ENCODE data around the gene B4GALNT3. TPM values are rescaled to one million over a fixed set of nuclear protein-coding genes. Genes with fewer than 3 reads are reported as not detected.

The B4GALNT3 gene
- total RNA-seq, 4 donors from 2014 or later: 9.1 to 30.3 (median 12.5) TPM

GRCh38 chr12:534216-534615, 74.5 kb downstream of the B4GALNT3 start:
- no peak for DNase-seq
- H3K4me3 ChIP-seq: no peak overlapping the region
- no peaks in the 10 kb centered on the region for H3K36me3 ChIP-seq
- peaks cover 0 to 12% (median 3%) of the 10 kb centered on the region in 4 donors for H3K4me1 ChIP-seq
- H3K27ac ChIP-seq: no peak overlapping the region
- no peaks in the 10 kb centered on the region for H3K27me3 ChIP-seq
- no peak for TF ChIP-seq POLR2A (IDR thresholded peaks at IDR 0.05)
- TF ChIP-seq CTCF (IDR thresholded peaks at IDR 0.05): no peak
- H3K9me3 ChIP-seq: no peaks in the 10 kb centered on the region

- DNase-seq: no peak
- TF ChIP-seq CTCF (IDR thresholded peaks at IDR 0.05): no peak
- TF ChIP-seq POLR2A (IDR thresholded peaks at IDR 0.05): no peak
- Histone ChIP-seq H3K4me3 (no peak overlapping the region), H3K4me1 (peaks cover 0 to 22% (median 3%) of the 10 kb centered on the region in 4 donors), H3K27ac (no peak overlapping the region), H3K36me3 (no peaks in the 10 kb centered on the region), H3K27me3 (no peaks in the 10 kb centered on the region), H3K9me3 (no peaks in the 10 kb centered on the region)
Observed at GRCh38 chr12:535396-535795, 75.7 kb downstream of the B4GALNT3 start.

GRCh38 chr12:536751-537245, 77.1 kb downstream of the B4GALNT3 start:
- Histone ChIP-seq H3K27ac (no peak overlapping the region), H3K27me3 (no peaks in the 10 kb centered on the region), H3K4me3 (no peak overlapping the region), H3K4me1 (peaks cover 0 to 22% (median 3%) of the 10 kb centered on the region in 4 donors), H3K9me3 (no peaks in the 10 kb centered on the region), H3K36me3 (no peaks in the 10 kb centered on the region)
- TF ChIP-seq CTCF (IDR thresholded peaks at IDR 0.05) (no peak), POLR2A (IDR thresholded peaks at IDR 0.05) (no peak)
- DNase-seq: no peak

- H3K27ac ChIP-seq: peak overlapping the region in 3 of 4 donors; percentile 26 to 78 (median 66)
- no peaks in the 10 kb centered on the region for H3K36me3 ChIP-seq
- DNase-seq: peak in 1 of 3 donors; percentile 90
- H3K27me3 ChIP-seq: no peaks in the 10 kb centered on the region
- H3K9me3 ChIP-seq: no peaks in the 10 kb centered on the region
- peak in 1 of 2 donors; percentile 61 for TF ChIP-seq POLR2A (IDR thresholded peaks at IDR 0.05)
- no peak for TF ChIP-seq CTCF (IDR thresholded peaks at IDR 0.05)
- H3K4me1 ChIP-seq: peaks cover 0 to 22% (median 3%) of the 10 kb centered on the region in 4 donors
- H3K4me3 ChIP-seq: no peak overlapping the region
Observed at GRCh38 chr12:537772-538171, 78.0 kb downstream of the B4GALNT3 start.

GRCh38 chr12:538731-539539, 79.2 kb downstream of the B4GALNT3 start:
- Histone ChIP-seq H3K4me1 (peaks cover 0 to 22% (median 3%) of the 10 kb centered on the region in 4 donors), H3K27me3 (no peaks in the 10 kb centered on the region), H3K36me3 (no peaks in the 10 kb centered on the region), H3K27ac (peak overlapping the region in 3 of 4 donors; percentile 45 to 78 (median 61)), H3K4me3 (no peak overlapping the region), H3K9me3 (no peaks in the 10 kb centered on the region)
- no peak for TF ChIP-seq POLR2A (IDR thresholded peaks at IDR 0.05)
- TF ChIP-seq CTCF (IDR thresholded peaks at IDR 0.05): no peak
- peak in 2 of 3 donors; percentile 82 to 86 for DNase-seq
